Hepatocyte (in vitro differentiated cells): ENCODE data around the gene TMPRSS9. TPM values are rescaled to one million over a fixed set of nuclear protein-coding genes. Genes with fewer than 3 reads are reported as not detected.
"Not testable (repeated sequence)": the region's sequence is repeated elsewhere in the genome, so short reads cannot be mapped to it uniquely, and the experiment has no call there.

Experiments used
- DNase-seq: peaks from one replicate; pipeline ENCODE4 v3.0.0-alpha.2; 2016; ENCODE audit warnings: low spot score
- H2AFZ ChIP-seq: fragments of 200-600 bp; sonication (generic); 2 replicates; pipeline ENCODE4 v1.6.0; 2016; ENCODE audit warnings: antibody characterized with exemption, mild to moderate bottlenecking
- H3K27ac ChIP-seq: fragments of 200-600 bp; sonication (generic); 2 replicates; pipeline ENCODE4 v1.5.1; 2016; ENCODE audit warnings: mild to moderate bottlenecking
- H3K27me3 ChIP-seq: fragments of 200-600 bp; sonication (generic); 2 replicates; pipeline ENCODE4 v1.6.1; 2016
- H3K36me3 ChIP-seq: fragments of 200-600 bp; sonication (generic); replicated peaks from 2 replicates; pipeline ENCODE4 v1.5.1; 2016; ENCODE audit warnings: low read depth; ENCODE audit not compliant: insufficient read depth
- H3K4me1 ChIP-seq: fragments of 200-600 bp; sonication (generic); 2 replicates; pipeline ENCODE4 v1.5.1; 2016; ENCODE audit warnings: mild to moderate bottlenecking, moderate library complexity; ENCODE audit not compliant: insufficient read depth
- H3K4me2 ChIP-seq: fragments of 200-600 bp; sonication (generic); 2 replicates; pipeline ENCODE4 v1.6.0; 2016
- H3K4me3 ChIP-seq: fragments of 200-600 bp; sonication (generic); 2 replicates; pipeline ENCODE4 v1.5.1; 2016; ENCODE audit warnings: mild to moderate bottlenecking
- H3K79me2 ChIP-seq: fragments of 200-600 bp; sonication (generic); 2 replicates; pipeline ENCODE4 v1.6.0; 2017; ENCODE audit warnings: mild to moderate bottlenecking
- H3K9me2 ChIP-seq: fragments of 200-600 bp; sonication (generic); replicated peaks from 2 replicates; pipeline ENCODE4 v1.6.0; 2017; ENCODE audit warnings: mild to moderate bottlenecking; ENCODE audit not compliant: insufficient read depth
- H3K9me3 ChIP-seq: fragments of 200-600 bp; sonication (generic); 2 replicates; pipeline ENCODE4 v1.5.1; 2016; ENCODE audit warnings: low read depth, mild to moderate bottlenecking
- H4K20me1 ChIP-seq: fragments of 200-600 bp; sonication (generic); 2 replicates; pipeline ENCODE4 v1.6.0; 2016; ENCODE audit warnings: mild to moderate bottlenecking; ENCODE audit not compliant: insufficient read depth, poor library complexity, severe bottlenecking
- EZH2 ChIP-seq: fragments of 200-600 bp; sonication (generic); IDR thresholded peaks from 2 replicates; pipeline ENCODE4 v1.6.1; 2016; ENCODE audit warnings: antibody characterized with exemption, mild to moderate bottlenecking, borderline replicate concordance
- EZH2phosphoT487 ChIP-seq: fragments of 200-600 bp; sonication (generic); IDR thresholded peaks from one replicate; pipeline ENCODE4 v1.6.1; 2018; ENCODE audit warnings: antibody characterized with exemption, mild to moderate bottlenecking, low read depth, moderate library complexity; ENCODE audit not compliant: unreplicated experiment, severe bottlenecking
- WGBS: methylation state at CpG from one replicate; pipeline ENCODE4 v1.1.6; 2016; ENCODE audit warnings: low lambda C conversion rate; ENCODE audit errors: missing lambda C conversion rate; 5-methylcytosine and 5-hydroxymethylcytosine counted together
- polyA plus RNA-seq: library from polyadenylated mRNA; unstranded; fragments of >200 nt; fragmentation: Nextera tagmentation; extraction: Ambion mirVana; gene quantifications from 2 replicates; pipeline ENCODE4 v1.2.1, GENCODE V29; 2016
- total RNA-seq: library from RNA; depleted of rRNA; stranded (reverse); fragments of >200 nt; gene quantifications from 2 replicates; pipeline ENCODE4 v1.2.3, GENCODE V29; 2014
- TF ChIP-seq, protein P1 (sequence below): fragments of 200-600 bp; sonication (generic); IDR thresholded peaks from 2 replicates; pipeline ENCODE4 v1.5.1; 2016; ENCODE audit warnings: antibody characterized with exemption, mild to moderate bottlenecking; ENCODE audit not compliant: poor library complexity

Gene TMPRSS9
- total and polyA plus RNA-seq, 2 experiments from 2014 or later, result 0.23 TPM; not detected in 1

DNA sequence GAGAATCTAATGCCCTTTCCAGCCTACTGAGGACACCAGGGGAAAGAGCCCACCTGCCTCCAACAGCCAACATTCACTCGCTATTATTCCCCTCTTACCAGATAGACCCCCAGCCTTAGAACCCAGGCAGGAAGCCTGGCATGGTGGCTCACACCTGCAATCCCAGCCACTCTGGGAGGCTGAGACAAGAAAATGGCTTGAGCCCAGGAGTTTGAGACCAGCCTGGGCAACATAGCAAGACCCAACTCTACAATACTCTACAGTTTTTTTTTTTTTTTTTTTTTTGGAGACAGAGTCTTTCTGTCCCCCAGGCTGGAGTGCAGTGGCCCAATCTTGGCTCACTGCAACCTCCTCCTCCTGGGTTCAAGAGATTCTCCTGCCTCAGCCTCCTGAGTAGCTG lies 100.2 kb downstream of the TMPRSS9 start:
- Histone ChIP-seq H3K36me3 (no peaks in the 10 kb centered on the region), H3K9me2 (no peaks in the 10 kb centered on the region), H3K27ac (no peak overlapping the region), H3K4me3 (no peak overlapping the region), H3K4me1 (no peaks in the 10 kb centered on the region), H3K9me3 (no peaks in the 10 kb centered on the region), H3K79me2 (peaks cover 17% of the 10 kb centered on the region), H3K27me3 (no peaks in the 10 kb centered on the region), H2AFZ (no peak overlapping the region), H3K4me2 (no peak overlapping the region), H4K20me1 (peaks cover 3% of the 10 kb centered on the region)
- WGBS, result 94% methylated on average over 1 of the region's 1 CpG
- no peak for DNase-seq
- TF ChIP-seq EZH2phosphoT487 (no peak), EZH2 (no peak)
- TF ChIP-seq, protein P1, sequence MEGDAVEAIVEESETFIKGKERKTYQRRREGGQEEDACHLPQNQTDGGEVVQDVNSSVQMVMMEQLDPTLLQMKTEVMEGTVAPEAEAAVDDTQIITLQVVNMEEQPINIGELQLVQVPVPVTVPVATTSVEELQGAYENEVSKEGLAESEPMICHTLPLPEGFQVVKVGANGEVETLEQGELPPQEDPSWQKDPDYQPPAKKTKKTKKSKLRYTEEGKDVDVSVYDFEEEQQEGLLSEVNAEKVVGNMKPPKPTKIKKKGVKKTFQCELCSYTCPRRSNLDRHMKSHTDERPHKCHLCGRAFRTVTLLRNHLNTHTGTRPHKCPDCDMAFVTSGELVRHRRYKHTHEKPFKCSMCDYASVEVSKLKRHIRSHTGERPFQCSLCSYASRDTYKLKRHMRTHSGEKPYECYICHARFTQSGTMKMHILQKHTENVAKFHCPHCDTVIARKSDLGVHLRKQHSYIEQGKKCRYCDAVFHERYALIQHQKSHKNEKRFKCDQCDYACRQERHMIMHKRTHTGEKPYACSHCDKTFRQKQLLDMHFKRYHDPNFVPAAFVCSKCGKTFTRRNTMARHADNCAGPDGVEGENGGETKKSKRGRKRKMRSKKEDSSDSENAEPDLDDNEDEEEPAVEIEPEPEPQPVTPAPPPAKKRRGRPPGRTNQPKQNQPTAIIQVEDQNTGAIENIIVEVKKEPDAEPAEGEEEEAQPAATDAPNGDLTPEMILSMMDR, result no peak

DNA sequence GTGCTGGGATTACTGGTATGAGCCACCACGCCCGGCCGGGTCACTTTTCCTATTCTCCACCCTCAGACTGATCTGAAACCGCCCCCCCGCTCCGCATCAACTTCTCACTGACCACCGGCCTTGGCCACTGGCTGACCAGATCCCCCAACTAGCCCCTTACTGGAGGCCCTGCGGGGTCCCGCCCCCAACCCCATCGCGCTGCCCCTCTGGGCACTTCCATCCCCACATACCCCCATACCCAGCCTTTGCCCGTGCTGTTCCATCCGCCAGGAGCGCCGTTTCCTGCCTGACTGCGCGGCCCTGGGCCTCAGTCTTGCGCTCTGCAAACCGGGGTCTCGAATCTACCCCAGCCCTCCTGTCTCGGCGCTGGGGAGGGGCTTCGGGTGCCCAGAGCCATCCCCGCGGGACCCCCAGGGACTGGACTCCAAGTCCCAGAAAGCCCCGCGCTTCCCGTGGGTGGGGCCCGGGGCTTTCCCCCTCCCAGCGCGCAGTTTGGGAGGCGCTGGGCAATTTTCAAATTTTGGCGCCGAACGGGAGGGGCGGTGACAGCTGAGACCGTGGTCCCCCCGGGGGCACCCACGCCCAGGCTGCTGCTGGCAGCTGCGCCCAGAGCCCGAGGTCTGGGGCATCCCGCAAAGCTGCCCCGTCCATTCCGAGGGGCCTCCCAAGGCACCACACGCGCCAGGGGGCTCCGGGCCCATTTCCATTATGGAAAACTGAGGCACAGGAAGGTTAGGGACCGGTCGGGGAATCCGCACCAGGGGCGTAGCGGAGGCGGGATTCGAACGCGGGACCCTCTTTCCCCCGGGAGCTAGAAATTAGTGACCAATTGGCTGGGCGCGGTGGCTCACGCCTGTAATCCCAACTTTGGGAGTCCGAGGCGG lies 101.9 kb downstream of the TMPRSS9 start:
- no peaks in the 10 kb centered on the region for H4K20me1 ChIP-seq
- H3K4me1 ChIP-seq, result no peaks in the 10 kb centered on the region
- H3K4me2 ChIP-seq, result peak overlapping the region; percentile 99
- H3K9me2 ChIP-seq, result no peaks in the 10 kb centered on the region
- 4% methylated on average over 42 of the region's 62 CpGs for WGBS
- H3K79me2 ChIP-seq, result peaks cover 3% of the 10 kb centered on the region
- peak overlapping the region; percentile 82 for H3K4me3 ChIP-seq
- H3K36me3 ChIP-seq, result no peaks in the 10 kb centered on the region
- TF ChIP-seq, protein P1, result no peak
- peak; percentile 61 for DNase-seq
- H3K9me3 ChIP-seq, result no peaks in the 10 kb centered on the region
- H2AFZ ChIP-seq, result peak overlapping the region; percentile 84
- no peaks in the 10 kb centered on the region for H3K27me3 ChIP-seq
- H3K27ac ChIP-seq, result no peak overlapping the region

DNA sequence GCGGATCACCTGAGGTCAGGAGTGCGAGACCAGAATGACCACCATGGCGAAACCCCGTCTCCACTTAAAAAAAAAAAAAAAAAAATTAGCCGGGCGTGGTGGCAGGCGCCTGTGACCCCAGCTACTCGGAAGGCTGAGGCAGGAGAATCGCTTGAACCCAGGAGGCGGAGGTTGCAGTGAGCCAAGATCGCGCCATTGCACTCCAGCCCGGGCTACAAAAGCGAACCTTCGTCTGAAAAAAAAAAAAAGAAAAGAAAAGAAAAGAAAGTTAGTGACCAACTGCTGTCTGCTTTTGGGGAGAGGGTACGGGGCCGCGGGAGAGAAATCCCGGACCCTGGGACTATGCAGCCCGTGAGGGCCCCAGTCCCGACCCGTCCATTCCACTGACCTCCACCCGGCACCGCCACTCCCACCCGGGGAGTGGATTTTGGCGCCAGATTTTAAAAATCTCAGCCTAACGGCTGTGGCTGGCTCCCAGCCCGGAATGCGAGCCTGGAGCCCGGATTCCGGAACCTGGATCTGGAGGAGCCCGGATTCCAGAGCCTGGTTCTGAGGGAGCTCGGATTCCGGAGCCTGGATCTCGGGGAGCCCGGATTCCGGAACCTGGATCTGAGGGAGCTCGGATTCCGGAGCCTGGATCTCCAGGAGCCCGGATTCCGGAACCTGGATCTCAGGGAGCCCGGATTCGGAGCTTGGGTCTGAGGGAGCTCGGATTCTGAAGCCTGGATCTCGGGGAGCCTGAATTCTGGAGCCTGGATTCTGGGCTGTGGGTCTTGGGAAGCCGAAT lies 102.8 kb downstream of the TMPRSS9 start:
- Histone ChIP-seq H4K20me1 (no peaks in the 10 kb centered on the region), H3K9me3 (no peaks in the 10 kb centered on the region)

DNA sequence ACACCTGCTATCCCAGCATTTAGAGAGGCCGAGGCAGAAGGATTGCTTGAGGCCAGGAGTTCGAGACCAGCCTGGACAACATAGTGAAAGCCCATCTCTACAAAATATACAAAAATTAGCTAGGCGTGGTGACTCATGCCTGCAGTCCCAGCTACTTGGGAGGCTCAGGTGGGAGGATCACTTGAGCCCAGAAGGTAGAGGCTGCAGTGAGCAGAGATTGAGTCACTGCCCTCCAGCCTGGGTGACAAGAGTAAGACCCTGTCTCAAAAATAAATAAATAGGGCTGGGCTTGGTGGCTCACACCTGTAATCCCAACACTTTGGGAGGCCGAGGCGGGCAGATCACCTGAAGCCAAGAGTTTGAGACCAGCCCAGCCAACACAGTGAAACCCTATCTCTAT lies 103.6 kb downstream of the TMPRSS9 start:
- not testable (repeated sequence) for H3K36me3 ChIP-seq, H3K27me3 ChIP-seq, H3K4me2 ChIP-seq, DNase-seq, H3K9me3 ChIP-seq, H3K9me2 ChIP-seq, H4K20me1 ChIP-seq, H2AFZ ChIP-seq, H3K27ac ChIP-seq, H3K4me3 ChIP-seq, H3K79me2 ChIP-seq, H3K4me1 ChIP-seq
- 96% methylated on average over 5 of the region's 5 CpGs for WGBS

More for the DNA sequence above, 102.8 kb downstream of the TMPRSS9 start:
- peak overlapping the region; percentile 82 for H3K4me3 ChIP-seq
- H3K36me3 ChIP-seq, result no peaks in the 10 kb centered on the region
- H3K4me1 ChIP-seq, result no peaks in the 10 kb centered on the region
- DNase-seq, result peak; percentile 95
- WGBS, result 12% methylated on average over 40 of the region's 46 CpGs
- TF ChIP-seq EZH2phosphoT487 (no peak), EZH2 (no peak)
- TF ChIP-seq, protein P1, result no peak
- peak overlapping the region; percentile 84 for H2AFZ ChIP-seq
- H3K9me2 ChIP-seq, result no peaks in the 10 kb centered on the region
- peak overlapping the region; percentile 29 for H3K27ac ChIP-seq
- H3K4me2 ChIP-seq, result peak overlapping the region; percentile 99
- no peaks in the 10 kb centered on the region for H3K79me2 ChIP-seq
- no peaks in the 10 kb centered on the region for H3K27me3 ChIP-seq
